ENCODE results near the gene KRT73. TPM values are rescaled to one million over a fixed set of nuclear protein-coding genes. Genes with fewer than 3 reads are reported as not detected.

KRT73 gene
- total RNA-seq, 6 experiments from 2014 or later = not detected

DNA sequence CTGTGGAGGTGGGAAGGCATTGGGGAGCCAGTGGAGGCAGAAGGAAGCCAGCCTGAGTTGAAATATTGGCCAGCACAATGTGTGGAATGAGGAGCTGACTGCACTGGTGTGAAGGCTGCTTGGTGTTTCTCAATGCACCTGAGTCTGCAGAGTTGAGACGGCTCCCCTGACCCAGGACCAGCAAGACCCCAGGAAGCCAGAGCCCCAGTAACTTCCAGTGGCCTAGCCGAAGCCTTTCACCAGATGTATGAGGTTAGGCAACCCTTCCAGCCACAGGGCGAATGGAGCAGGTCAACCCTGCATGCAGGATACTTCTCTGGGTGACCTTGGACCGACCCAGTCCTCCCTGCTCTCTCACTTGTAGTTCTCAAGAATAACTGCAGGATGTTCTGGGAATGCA, 12.9 kb upstream of the KRT73 start:
- intact Hi-C loops (cut with DNase I) = no loop called here
- no peak for ATAC-seq
- 20% methylated on average over 1 of the region's 4 CpGs for WGBS (ENCODE audit: insufficient coverage, low coverage, low lambda C conversion rate, missing lambda C conversion rate)

GRCh38 chr12:52630599-52631200, 12.3 kb upstream of the KRT73 start:
- H3K27me3 ChIP-seq = no peaks in the 10 kb centered on the region
- TF ChIP-seq POLR2A (IDR thresholded peaks at IDR 0.05) = no peak
- H3K27ac ChIP-seq = no peak overlapping the region
- ATAC-seq = no peak
- intact Hi-C loops (cut with DNase I) = no loop called here
- no peaks in the 10 kb centered on the region for H3K9me3 ChIP-seq
- H3K36me3 ChIP-seq = no peaks in the 10 kb centered on the region
- DNase-seq = no peak
- no peaks in the 10 kb centered on the region for H3K4me1 ChIP-seq
- WGBS (ENCODE audit: insufficient coverage, low coverage, low lambda C conversion rate, missing lambda C conversion rate) = 59% methylated on average over 4 of the region's 4 CpGs
- H3K4me3 ChIP-seq = no peak overlapping the region

More for the DNA sequence above, 12.9 kb upstream of the KRT73 start:
- Histone ChIP-seq H3K4me3 (no peak overlapping the region), H3K36me3 (no peaks in the 10 kb centered on the region), H3K27ac (no peak overlapping the region), H3K4me1 (no peaks in the 10 kb centered on the region), H3K9me3 (no peaks in the 10 kb centered on the region), H3K27me3 (no peaks in the 10 kb centered on the region)
- TF ChIP-seq POLR2A (IDR thresholded peaks at IDR 0.05) = no peak
- TF ChIP-seq, protein P1, sequence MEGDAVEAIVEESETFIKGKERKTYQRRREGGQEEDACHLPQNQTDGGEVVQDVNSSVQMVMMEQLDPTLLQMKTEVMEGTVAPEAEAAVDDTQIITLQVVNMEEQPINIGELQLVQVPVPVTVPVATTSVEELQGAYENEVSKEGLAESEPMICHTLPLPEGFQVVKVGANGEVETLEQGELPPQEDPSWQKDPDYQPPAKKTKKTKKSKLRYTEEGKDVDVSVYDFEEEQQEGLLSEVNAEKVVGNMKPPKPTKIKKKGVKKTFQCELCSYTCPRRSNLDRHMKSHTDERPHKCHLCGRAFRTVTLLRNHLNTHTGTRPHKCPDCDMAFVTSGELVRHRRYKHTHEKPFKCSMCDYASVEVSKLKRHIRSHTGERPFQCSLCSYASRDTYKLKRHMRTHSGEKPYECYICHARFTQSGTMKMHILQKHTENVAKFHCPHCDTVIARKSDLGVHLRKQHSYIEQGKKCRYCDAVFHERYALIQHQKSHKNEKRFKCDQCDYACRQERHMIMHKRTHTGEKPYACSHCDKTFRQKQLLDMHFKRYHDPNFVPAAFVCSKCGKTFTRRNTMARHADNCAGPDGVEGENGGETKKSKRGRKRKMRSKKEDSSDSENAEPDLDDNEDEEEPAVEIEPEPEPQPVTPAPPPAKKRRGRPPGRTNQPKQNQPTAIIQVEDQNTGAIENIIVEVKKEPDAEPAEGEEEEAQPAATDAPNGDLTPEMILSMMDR (IDR thresholded peaks at IDR 0.05) = no peak
- DNase-seq = no peak

DNA sequence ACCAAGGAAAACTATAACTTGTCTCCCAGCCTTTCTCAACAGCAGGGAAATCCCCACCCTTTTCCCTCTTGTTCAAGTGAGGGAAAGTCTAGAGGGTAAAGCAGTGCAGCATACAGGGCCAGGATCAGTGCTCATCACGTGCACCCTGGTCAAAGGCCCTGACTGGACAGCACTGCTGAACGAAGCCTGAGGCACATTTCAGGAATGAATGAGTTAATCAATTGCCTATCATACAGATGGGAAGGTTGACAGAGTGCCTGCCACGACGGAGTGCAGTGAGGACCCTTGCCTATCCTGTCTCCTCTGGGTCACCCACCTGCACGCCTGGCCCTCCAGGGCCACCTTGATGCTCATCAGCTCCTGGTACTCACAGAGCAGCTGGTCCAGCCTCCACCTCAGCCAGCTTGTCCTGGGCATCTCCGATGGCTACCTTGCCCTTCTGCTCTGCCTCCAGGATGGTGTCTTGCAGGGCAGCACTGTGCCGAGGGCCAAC, 11.7 kb upstream of the KRT73 start:
- no peak for ATAC-seq
- no peaks in the 10 kb centered on the region for H3K4me1 ChIP-seq
- H3K36me3 ChIP-seq = no peaks in the 10 kb centered on the region
- H3K27ac ChIP-seq = no peak overlapping the region
- no peak overlapping the region for H3K4me3 ChIP-seq
- WGBS (ENCODE audit: insufficient coverage, low coverage, low lambda C conversion rate, missing lambda C conversion rate) = 65% methylated on average over 5 of the region's 7 CpGs
- intact Hi-C loops (cut with DNase I) = no loop called here
- no peaks in the 10 kb centered on the region for H3K9me3 ChIP-seq
- TF ChIP-seq, protein P1 (IDR thresholded peaks at IDR 0.05) = no peak
- no peak for TF ChIP-seq POLR2A (IDR thresholded peaks at IDR 0.05)
- H3K27me3 ChIP-seq = no peaks in the 10 kb centered on the region
- DNase-seq = no peak

GRCh38 chr12:52629281-52630007, 11.1 kb upstream of the KRT73 start:
- no peak overlapping the region for H3K4me3 ChIP-seq
- no peaks in the 10 kb centered on the region for H3K36me3 ChIP-seq
- H3K9me3 ChIP-seq = no peaks in the 10 kb centered on the region
- TF ChIP-seq, protein P1 (IDR thresholded peaks at IDR 0.05) = no peak
- no peak for TF ChIP-seq POLR2A (IDR thresholded peaks at IDR 0.05)
- intact Hi-C loops (cut with DNase I) = no loop called here
- no peak overlapping the region for H3K27ac ChIP-seq
- H3K27me3 ChIP-seq = no peaks in the 10 kb centered on the region
- DNase-seq = no peak
- ATAC-seq = no peak
- WGBS (ENCODE audit: insufficient coverage, low coverage, low lambda C conversion rate, missing lambda C conversion rate) = 80% methylated on average over 9 of the region's 12 CpGs
- H3K4me1 ChIP-seq = no peaks in the 10 kb centered on the region

DNA sequence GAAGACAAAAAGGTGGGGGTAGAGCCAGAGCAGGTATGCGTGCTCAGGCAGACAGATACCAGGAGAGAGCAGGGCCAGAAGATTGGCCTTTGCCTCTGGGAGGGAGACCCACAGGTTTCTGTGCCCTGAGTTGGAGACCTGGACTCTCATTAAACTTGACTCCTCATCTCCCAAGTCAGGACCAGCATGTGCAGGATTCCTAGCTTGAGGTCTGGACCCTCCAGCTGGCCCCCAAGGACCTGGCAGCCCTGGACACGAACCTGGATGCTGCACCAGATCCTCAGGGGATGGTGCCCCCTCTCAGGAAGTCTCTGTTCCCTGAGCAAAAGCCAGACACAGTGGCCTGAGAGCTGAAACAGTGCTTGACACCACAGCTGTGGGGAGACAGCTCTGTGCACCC, 10.5 kb upstream of the KRT73 start:
- intact Hi-C loops (cut with DNase I) = no loop called here
- no CpG with 5 or more reads among the region's 2 CpGs for WGBS (ENCODE audit: insufficient coverage, low coverage, low lambda C conversion rate, missing lambda C conversion rate)
- no peak for ATAC-seq

More for the DNA sequence above, 10.5 kb upstream of the KRT73 start:
- TF ChIP-seq, protein P1 (IDR thresholded peaks at IDR 0.05) = no peak
- no peak for TF ChIP-seq POLR2A (IDR thresholded peaks at IDR 0.05)
- no peak for DNase-seq
- H3K4me1 ChIP-seq = no peaks in the 10 kb centered on the region
- H3K36me3 ChIP-seq = no peaks in the 10 kb centered on the region
- H3K4me3 ChIP-seq = no peak overlapping the region
- H3K27ac ChIP-seq = no peak overlapping the region
- H3K27me3 ChIP-seq = no peaks in the 10 kb centered on the region
- no peaks in the 10 kb centered on the region for H3K9me3 ChIP-seq

Data from right lobe of liver (tissue), 6 donors.